Heart left ventricle (tissue), 16 donors: Measurements from ENCODE around the gene AKNA. TPM values are rescaled to one million over a fixed set of nuclear protein-coding genes. Genes with fewer than 3 reads are reported as not detected.

Experiments
- ATAC-seq, 4 donors: fragments of 200-7000 bp; cut with Tn5 transposase; one replicate each; pipeline ENCODE4 v1.9.1; 2020 to 2022; ENCODE audit warnings: moderate library complexity in 4 of 4, mild to moderate bottlenecking in 3 of 4, moderate number of reproducible peaks in 1 of 4
- DNase-seq, 5 donors: peaks; one replicate each; pipeline ENCODE4 v3.0.0-alpha.2; 2020
- H3K27ac ChIP-seq, 12 donors: fragments of 200-600 bp; sonication (generic) in 4 of 12; one replicate each; pipeline versions ENCODE4 v1.5.0 to v1.8.0; 2016 to 2022; ENCODE audit warnings: mild to moderate bottlenecking in 2 of 12
- H3K27me3 ChIP-seq, 9 donors: fragments of 200-600 bp; sonication (generic) in 2 of 9; one replicate each; pipeline versions ENCODE4 v1.5.1 to v1.8.0; 2016 to 2022; ENCODE audit warnings: mild to moderate bottlenecking in 3 of 9
- H3K36me3 ChIP-seq, 9 donors: fragments of 200-600 bp; sonication (generic) in 2 of 9; one replicate each; pipeline versions ENCODE4 v1.5.0 to v1.8.0; 2018 to 2022; ENCODE audit warnings: mild to moderate bottlenecking in 2 of 9
- H3K4me1 ChIP-seq, 12 donors: fragments of 200-600 bp; sonication (generic) in 4 of 12; one replicate each; pipeline versions ENCODE4 v1.5.0 to v1.8.0; 2016 to 2022; ENCODE audit warnings: mild to moderate bottlenecking in 3 of 12
- H3K4me3 ChIP-seq, 12 donors: fragments of 200-600 bp; sonication (generic) in 4 of 12; one replicate each; pipeline versions ENCODE4 v1.5.0 to v1.8.0; 2017 to 2022; ENCODE audit warnings: mild to moderate bottlenecking in 9 of 12, moderate library complexity in 4 of 12
- H3K9me3 ChIP-seq, 12 donors: fragments of 200-600 bp; sonication (generic) in 4 of 12; one replicate each; pipeline versions ENCODE4 v1.5.0 to v1.8.0; 2016 to 2022; ENCODE audit warnings: mild to moderate bottlenecking in 1 of 12
- POLR2A ChIP-seq, 2 donors: fragments of 450-650 bp; IDR thresholded peaks; one replicate each; pipeline ENCODE4 v1.6.1; 2017; ENCODE audit warnings: antibody characterized with exemption in 2 of 2, mild to moderate bottlenecking in 2 of 2, moderate library complexity in 2 of 2
- WGBS, 4 donors: extraction: QIAGEN DNeasy Blood & Tissue Kit in 2 of 4; methylation state at CpG; one replicate each; pipeline versions ENCODE4 v1.1.5 to v1.1.7; 2013 to 2018; 5-methylcytosine and 5-hydroxymethylcytosine counted together
- intact Hi-C, 10 donors: fragments of 100-400 bp; cut with DNase I; formaldehyde crosslinking; loops; one replicate each; pipeline versions ENCODE4 v1.11.1 to v1.14.2; 2022
- polyA plus RNA-seq, 2 donors: library from polyadenylated mRNA; stranded (reverse); fragments of 200-250 nt; gene quantifications; one replicate each; pipeline ENCODE4 v1.2.3, GENCODE V29; 2013
- total RNA-seq, 9 donors: library from RNA; depleted of rRNA in 2 of 9; stranded (reverse); fragments of >200 nt in 2 of 9; fragmentation: NEBNext Ultra II Directional in 3 of 9; extraction: Animal tissue kit (Norgen Biotek cat#: 25700) in 3 of 9; gene quantifications; one replicate each; pipeline versions ENCODE4 v1.1.0 to v1.2.4, GENCODE V29; 2016 to 2023
- TF ChIP-seq, protein P1 (sequence below), 12 donors: fragments of 200-600 bp; sonication (generic) in 4 of 12; IDR thresholded peaks; one replicate each; pipeline versions ENCODE4 v1.5.0 to v1.8.0; 2018 to 2022; ENCODE audit warnings: antibody characterized with exemption in 12 of 12, mild to moderate bottlenecking in 5 of 12
- donor health status: ischemic (EF 13 %, LVEDD 7.1; RV severe dilation, severe dysfunction).
- donor health status: healthy with polysubstance abuse.
- donor health status: DM: no; HTN: yes; CAD: no.
- donor health status: DM: no; HTN: no; CAD: no.
- donor health status: ischemic (EF 25% LVEDD 6.9; RV normal size, moderate dysfunction).
- donor health status: ischemic (EF 25% LVEDD 5.7; RV mildly dilated, moderate dysfunction).
- donor health status: healthy.
- donor health status: DM: yes; HTN: yes; CAD: no.
- donor health status: ischemic (EF 35%, LVEDD 5.7; RV mildly dilated, moderate dysfunction).
- donor health status: nonischemic (EF 11% LVEDD 7.7; RV severe dilation, severe dysfunction).
- donor health status: DM: yes; HTN: yes; CAD: no.
- donor health status: PGD.
- donor health status: ischemic (EF 29% LVEDD 5.4; RV normal size, mild dysfunction).
- donor health status: nonischemic (EF 23%, LVEDD 6.1; RV moderate dilation, normal function).

The AKNA gene
- total and polyA plus RNA-seq, 11 donors = 2.5 to 30.8 (median 4.4) TPM

DNA sequence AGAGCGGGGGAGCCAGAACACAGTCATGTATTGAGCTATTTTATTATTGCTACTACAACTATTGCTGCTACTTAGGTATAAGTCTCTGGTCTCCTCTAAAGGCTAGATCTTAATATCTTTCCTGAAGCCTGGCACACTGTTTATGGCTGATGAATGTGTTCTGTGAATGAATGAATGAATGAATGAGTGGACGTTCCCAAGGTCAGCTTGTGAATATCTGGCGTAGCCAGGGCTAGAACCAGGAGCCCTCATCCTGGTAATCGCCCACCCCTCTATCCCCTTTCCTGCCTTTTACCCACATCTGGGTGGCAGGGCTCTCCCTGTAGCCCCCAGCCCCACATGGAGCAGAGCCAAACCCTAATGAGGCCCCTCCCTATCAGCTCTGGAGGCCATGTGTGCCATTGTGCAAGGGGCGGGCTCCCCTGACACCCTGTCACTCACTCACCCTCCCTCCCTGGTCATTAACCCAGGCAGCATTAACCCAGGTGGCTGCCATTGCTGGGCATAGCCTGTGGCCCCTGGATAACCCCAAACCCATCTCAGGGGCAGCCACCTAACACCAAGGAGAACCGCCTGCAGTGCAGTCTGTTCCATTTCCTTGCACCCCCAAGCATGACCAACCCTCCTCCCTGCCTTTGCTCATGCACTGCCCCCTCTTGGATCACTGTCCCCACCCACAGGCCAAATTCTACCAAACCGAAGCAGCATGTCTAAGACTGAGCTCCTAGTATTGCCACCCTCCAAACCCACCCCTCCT lies 2.0 kb upstream of the AKNA start:
- intact Hi-C loops = no loop called here
- peak in 2 of 5 donors; percentile 18 to 24 for DNase-seq
- WGBS, 4 donors = 82 to 87% (median 84%) methylated on average over 7 of the region's 7 CpGs
- Histone ChIP-seq H3K27me3 (no peaks in the 10 kb centered on the region), H3K27ac (peak overlapping the region in 5 of 12 donors; percentile 9 to 97 (median 84)), H3K4me1 (peaks cover 0 to 74% (median 44%) of the 10 kb centered on the region in 12 donors), H3K4me3 (peak overlapping the region in 1 of 12 donors; percentile 77), H3K36me3 (no peaks in the 10 kb centered on the region), H3K9me3 (no peaks in the 10 kb centered on the region)
- no peak for TF ChIP-seq POLR2A (IDR thresholded peaks at IDR 0.05)
- TF ChIP-seq, protein P1, sequence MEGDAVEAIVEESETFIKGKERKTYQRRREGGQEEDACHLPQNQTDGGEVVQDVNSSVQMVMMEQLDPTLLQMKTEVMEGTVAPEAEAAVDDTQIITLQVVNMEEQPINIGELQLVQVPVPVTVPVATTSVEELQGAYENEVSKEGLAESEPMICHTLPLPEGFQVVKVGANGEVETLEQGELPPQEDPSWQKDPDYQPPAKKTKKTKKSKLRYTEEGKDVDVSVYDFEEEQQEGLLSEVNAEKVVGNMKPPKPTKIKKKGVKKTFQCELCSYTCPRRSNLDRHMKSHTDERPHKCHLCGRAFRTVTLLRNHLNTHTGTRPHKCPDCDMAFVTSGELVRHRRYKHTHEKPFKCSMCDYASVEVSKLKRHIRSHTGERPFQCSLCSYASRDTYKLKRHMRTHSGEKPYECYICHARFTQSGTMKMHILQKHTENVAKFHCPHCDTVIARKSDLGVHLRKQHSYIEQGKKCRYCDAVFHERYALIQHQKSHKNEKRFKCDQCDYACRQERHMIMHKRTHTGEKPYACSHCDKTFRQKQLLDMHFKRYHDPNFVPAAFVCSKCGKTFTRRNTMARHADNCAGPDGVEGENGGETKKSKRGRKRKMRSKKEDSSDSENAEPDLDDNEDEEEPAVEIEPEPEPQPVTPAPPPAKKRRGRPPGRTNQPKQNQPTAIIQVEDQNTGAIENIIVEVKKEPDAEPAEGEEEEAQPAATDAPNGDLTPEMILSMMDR (IDR thresholded peaks at IDR 0.05) = no peak
- no peak for ATAC-seq

DNA sequence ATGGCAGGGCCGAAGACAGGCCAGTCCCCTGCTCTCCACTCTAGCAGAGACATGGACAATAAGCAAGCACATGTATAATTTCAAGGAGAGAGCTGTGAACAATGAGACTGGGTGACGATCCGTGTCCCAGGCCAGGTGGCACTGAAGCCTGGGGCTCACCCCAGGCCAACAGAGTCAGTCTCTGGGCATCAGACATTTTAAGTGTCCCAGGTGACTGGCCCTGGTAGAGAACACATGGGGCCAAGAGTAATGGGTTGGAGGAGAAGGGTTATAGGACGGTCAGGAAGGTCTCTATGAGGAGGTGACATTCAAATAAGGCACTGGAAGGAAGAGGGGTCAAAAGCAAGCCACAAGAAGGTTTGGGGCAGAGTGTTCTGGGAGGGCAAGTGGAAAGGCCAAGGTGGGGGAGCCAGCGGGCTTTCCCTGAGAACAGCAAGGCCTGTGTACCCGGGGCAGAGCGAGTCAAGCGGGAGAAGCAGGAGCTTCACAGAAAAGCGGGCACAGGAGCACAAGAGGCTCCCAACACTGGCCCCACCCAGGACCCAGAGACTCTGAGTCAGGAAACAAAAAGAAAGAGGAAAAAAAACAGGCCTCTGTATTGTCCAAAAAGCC lies 1.1 kb upstream of the AKNA start:
- Histone ChIP-seq H3K27ac (peak overlapping the region in 7 of 12 donors; percentile 79 to 97 (median 86)), H3K9me3 (no peaks in the 10 kb centered on the region), H3K4me1 (peaks cover 0 to 76% (median 46%) of the 10 kb centered on the region in 12 donors), H3K36me3 (no peaks in the 10 kb centered on the region), H3K27me3 (no peaks in the 10 kb centered on the region), H3K4me3 (peak overlapping the region in 3 of 12 donors; percentile 75 to 87 (median 77))
- intact Hi-C loops = no loop called here
- TF ChIP-seq, protein P1 (IDR thresholded peaks at IDR 0.05) = no peak
- TF ChIP-seq POLR2A (IDR thresholded peaks at IDR 0.05) = no peak
- ATAC-seq (no peak), DNase-seq (peak in 1 of 5 donors; percentile 5)
- 72 to 88% (median 83%) methylated on average over 8 to 9 of the region's 9 CpGs for WGBS, 4 donors

- WGBS, 4 donors = 70 to 78% (median 75%) methylated on average over 9 of the region's 9 CpGs
- Histone ChIP-seq H3K27ac (peak overlapping the region; percentile 71 to 97 (median 84)), H3K36me3 (no peaks in the 10 kb centered on the region), H3K4me1 (peaks cover 0 to 82% (median 52%) of the 10 kb centered on the region in 12 donors), H3K9me3 (no peaks in the 10 kb centered on the region), H3K4me3 (peak overlapping the region in 11 of 12 donors; percentile 50 to 87 (median 68)), H3K27me3 (no peaks in the 10 kb centered on the region)
- no peak for TF ChIP-seq POLR2A (IDR thresholded peaks at IDR 0.05)
- TF ChIP-seq, protein P1 (IDR thresholded peaks at IDR 0.05) = no peak
- ATAC-seq = no peak
- DNase-seq = no peak
- intact Hi-C loops = no loop called here
Measured at GRCh38 chr9:114388357-114388682, 538 bp upstream of the AKNA start.
